GM12874 (cell line): Measurements from ENCODE around the gene ATXN10.

ENCODE experiments used
- TF ChIP-seq, protein P1 (sequence below): IDR thresholded peaks from 2 replicates; pipeline ENCODE4 v1.5.1; 2011; ENCODE audit warnings: low read depth, mild to moderate bottlenecking, control low read depth, low read length, moderate library complexity; ENCODE audit not compliant: insufficient read depth

ATXN10 gene

DNA sequence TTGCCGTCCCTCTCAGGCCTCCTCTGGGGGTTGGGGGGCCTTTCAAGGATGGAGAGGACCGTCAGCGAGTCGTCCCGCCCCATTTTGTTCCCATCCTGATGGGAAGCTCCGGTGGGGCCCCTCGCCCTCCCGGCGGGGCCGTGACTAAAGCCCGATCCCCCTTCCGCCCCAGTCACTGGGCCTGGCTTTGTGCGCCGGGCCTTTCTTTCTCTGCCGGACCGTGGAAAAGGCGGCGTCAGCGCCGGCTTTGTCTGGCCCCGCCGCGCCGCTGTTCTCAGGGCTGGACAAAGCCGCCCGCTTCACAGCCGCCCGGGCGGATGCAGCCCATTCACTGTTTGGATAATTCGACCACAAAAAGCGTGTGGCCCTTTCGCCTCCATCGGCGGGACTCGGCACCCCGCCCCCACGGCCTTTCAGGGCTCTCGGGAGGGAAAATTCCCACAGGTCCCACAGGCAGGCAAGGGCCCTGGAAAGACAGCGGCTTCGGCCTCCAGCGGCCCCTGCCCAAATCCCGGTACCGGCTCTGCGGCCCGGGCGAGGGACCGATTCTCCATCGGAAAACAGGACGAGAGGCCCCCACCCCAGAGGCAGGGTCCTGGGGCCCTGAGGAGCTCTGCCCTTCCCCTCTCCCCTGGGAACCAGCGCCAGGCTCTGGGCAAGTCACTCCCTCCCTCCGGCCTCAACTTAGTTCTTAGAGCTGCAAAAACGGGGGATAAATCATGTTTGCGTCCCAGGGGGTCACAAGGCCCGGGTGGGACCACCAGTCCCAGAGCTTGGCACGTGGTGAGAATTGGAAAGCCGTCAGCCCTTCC is 218.1 kb downstream of the ATXN10 start:
- TF ChIP-seq, protein P1, sequence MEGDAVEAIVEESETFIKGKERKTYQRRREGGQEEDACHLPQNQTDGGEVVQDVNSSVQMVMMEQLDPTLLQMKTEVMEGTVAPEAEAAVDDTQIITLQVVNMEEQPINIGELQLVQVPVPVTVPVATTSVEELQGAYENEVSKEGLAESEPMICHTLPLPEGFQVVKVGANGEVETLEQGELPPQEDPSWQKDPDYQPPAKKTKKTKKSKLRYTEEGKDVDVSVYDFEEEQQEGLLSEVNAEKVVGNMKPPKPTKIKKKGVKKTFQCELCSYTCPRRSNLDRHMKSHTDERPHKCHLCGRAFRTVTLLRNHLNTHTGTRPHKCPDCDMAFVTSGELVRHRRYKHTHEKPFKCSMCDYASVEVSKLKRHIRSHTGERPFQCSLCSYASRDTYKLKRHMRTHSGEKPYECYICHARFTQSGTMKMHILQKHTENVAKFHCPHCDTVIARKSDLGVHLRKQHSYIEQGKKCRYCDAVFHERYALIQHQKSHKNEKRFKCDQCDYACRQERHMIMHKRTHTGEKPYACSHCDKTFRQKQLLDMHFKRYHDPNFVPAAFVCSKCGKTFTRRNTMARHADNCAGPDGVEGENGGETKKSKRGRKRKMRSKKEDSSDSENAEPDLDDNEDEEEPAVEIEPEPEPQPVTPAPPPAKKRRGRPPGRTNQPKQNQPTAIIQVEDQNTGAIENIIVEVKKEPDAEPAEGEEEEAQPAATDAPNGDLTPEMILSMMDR, result no peak

DNA sequence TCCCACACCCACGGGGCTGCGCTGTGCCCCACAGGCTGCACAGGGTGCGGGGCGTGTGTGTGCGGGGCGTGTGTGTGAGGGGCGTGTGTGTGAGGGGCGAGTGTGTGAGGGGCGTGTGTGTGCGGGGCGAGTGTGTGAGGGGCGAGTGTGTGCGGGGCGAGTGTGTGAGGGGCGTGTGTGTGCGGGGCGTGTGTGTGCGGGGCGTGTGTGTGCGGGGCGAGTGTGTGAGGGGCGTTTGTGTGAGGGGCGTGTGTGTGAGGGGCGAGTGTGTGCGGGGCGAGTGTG is 218.7 kb downstream of the ATXN10 start:
- TF ChIP-seq, protein P1, result no peak

DNA sequence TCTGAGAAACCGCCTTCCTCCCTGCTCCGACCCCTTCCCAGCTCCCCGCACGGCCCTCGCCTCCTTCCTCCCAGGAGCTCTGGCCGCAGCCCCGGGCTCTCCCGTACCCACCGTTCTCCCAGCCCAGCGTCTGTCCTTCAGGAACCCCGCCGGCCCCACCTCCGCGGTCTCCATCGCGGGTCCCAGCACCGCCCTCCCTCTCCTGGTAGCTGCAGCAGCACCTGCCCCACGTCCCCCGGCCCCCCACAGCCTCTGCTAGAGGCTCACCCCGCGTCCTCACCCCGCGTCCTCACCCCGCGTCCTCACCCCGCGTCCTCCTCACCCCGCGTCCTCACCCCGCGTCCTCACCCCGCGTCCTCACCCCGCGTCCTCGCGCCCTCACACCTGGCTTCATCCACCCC is 219.4 kb downstream of the ATXN10 start:
- TF ChIP-seq, protein P1, result no peak

DNA sequence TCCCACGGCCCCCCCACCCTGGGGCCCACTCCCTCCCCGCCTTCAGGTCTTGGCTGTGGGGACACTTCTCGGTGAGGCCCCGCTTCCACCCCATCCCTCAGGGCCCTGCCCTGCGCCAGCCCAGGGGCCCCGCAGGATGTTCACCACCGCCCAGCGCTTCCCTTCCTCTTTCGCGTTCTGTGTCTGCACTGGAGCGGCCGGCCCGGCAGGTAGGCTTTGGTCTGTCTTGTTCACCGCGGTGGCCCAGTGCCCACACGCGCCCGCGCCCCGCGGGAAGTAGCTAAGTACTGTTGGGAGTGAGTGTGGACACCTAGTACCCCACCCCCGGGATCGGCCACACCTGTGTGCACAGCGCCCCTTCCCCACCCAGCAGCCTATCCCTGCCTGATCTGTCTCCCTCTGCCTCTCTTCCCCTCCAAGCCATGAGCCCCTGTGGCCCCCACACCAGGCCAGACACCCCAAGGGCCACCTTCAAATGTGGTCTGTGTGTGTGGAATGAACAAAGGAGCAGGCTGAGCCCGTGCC is 219.9 kb downstream of the ATXN10 start:
- TF ChIP-seq, protein P1, result no peak

DNA sequence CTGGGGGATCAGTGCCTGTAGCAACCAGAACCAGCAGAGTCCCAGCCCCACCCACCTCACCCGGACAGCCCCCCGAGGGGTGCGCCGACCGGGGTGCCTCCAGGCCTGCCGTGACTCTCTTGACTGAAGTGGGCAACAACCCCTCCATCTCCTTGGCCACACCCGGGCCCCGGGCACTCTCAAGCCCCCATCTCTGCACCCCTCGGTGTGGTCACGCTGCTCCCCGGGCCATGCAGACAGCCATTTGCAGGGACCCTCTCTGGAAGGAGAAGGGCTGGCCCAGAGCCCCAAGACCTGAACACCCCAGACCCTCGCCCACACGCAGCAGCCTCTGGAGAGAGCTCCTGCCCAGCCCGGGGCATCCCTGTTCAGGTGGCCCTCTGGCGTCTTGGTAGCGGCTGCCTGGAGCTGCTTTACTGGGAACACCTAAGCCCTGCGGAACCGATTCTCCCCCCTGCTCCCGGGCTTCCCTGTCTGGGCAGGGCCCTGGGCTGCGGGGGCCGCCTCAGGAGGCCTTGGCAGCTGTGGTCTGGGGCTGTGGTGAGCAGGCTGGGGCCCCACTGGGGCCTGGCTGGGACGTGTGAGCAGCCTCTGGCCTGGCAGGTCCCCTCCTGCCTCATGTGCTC is 220.5 kb downstream of the ATXN10 start:
- TF ChIP-seq, protein P1, result no peak

DNA sequence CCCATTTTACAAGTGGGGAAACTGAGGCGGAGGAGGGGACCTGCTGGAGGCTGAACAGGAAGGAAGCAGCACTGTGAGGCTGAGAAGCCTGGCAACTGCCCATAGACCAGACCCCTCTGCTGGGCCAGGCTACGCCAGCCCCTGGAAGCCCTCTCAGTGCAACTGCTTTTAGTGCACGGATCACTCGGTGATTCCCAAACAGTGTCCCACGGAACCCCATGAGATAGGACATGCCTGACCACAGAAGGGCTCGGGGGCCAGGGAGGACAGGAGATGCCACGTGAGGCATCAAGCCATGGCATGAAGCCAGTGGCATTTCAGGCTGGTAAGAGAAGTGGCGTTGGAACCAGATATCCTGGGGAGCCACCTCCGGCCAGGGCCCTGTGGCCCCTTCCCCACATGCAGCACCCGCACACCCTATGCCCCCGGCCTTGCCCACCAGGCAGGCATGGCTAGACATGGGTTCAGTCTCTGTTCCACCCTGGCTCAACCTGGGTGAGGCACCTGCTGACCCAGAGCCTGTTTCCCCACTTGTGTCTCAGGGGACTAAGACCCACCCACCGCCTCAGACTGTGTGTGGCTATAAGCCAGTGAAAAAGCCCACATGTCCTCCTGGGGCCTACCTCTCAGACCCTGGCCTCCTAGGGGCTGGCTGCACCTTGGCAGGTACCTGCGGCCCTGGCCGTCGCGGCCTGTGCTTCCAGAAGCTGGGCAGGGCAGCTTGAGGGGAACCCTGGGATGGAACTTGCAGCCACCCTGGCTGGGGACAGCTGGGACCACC is 221.2 kb downstream of the ATXN10 start:
- TF ChIP-seq, protein P1, result no peak

DNA sequence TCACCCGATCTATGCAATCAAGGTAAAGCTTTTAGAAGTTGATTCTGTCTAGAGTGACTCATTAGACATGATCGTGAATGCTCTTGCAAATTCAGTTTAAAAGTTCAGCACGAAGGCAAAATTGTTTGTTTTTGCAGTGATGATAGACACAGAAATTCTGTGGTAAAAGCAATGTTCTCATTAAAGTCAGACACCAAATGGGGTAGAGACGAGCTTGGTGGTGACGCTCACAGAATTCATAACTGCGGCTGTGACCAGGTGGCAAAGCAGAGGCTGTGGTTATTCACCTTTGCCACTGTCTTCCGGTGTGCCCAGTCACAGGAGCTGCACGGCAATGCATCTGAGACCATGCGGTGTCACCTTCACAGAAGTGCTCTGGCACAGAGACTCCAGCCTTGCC is 221.9 kb downstream of the ATXN10 start:
- TF ChIP-seq, protein P1, result no peak
